CD4-positive, alpha-beta T cell (primary cell): ENCODE data around the gene ACVR1B. TPM values are rescaled to one million over a fixed set of nuclear protein-coding genes. Genes with fewer than 3 reads are reported as not detected.

ENCODE experiments used
- ATAC-seq: fragments of 200-7000 bp; cut with Tn5 transposase; one replicate; pipeline ENCODE4 v1.10.0; 2022; ENCODE audit warnings: mild to moderate bottlenecking; ENCODE audit not compliant: poor library complexity
- CTCF ChIA-PET: fragments of 350-600 bp; sonication (Branson Sonifier 250); formaldehyde crosslinking; loops from one replicate; lab custom pipeline; 2021; ENCODE audit warnings: antibody characterized with exemption, inconsistent platforms; lab: Charles Lee
- POLR2A ChIA-PET: fragments of 350-600 bp; sonication (Branson Sonifier 250); formaldehyde crosslinking; loops from one replicate; lab custom pipeline; 2021; ENCODE audit warnings: antibody characterized with exemption, inconsistent platforms; lab: Charles Lee
- DNase-seq, 14 experiments: peaks; one replicate each; pipeline ENCODE4 v3.0.0-alpha.2; 2013 to 2020; ENCODE audit warnings: mixed read lengths in 2 of 14
- H3K27ac ChIP-seq, 2 donors: one replicate each; pipeline versions ENCODE4 v1.5.1 to v1.7.0; 2013; ENCODE audit warnings: low read length in 2 of 2, low read depth in 1 of 2, mild to moderate bottlenecking in 1 of 2
- H3K27me3 ChIP-seq, 2 experiments: 1 replicate in 1 of 2; 2 replicates in 1 of 2; pipeline versions ENCODE4 v1.6.1 to v1.7.0; 2013; ENCODE audit warnings: low read length in 2 of 2, control low read depth in 1 of 2, mild to moderate bottlenecking in 1 of 2, moderate library complexity in 1 of 2; ENCODE audit not compliant: insufficient read depth in 2 of 2, control insufficient read depth in 1 of 2
- H3K36me3 ChIP-seq: one replicate; pipeline ENCODE4 v1.6.1; 2013; ENCODE audit warnings: low read length, control low read depth; ENCODE audit not compliant: insufficient read depth
- H3K4me1 ChIP-seq: one replicate; pipeline ENCODE4 v1.6.1; 2013; ENCODE audit warnings: low read length, control low read depth; ENCODE audit not compliant: insufficient read depth
- H3K4me3 ChIP-seq: one replicate; pipeline ENCODE4 v1.5.1; 2013; ENCODE audit warnings: mild to moderate bottlenecking, low read length, moderate library complexity
- H3K9me3 ChIP-seq, 2 experiments: 1 replicate in 1 of 2; 2 replicates in 1 of 2; pipeline versions ENCODE4 v1.6.1 to v1.7.0; 2013; ENCODE audit warnings: low read length in 2 of 2, mild to moderate bottlenecking in 2 of 2, control low read depth in 1 of 2, moderate library complexity in 1 of 2; ENCODE audit not compliant: control insufficient read depth in 1 of 2, insufficient read depth in 1 of 2
- H3K27ac Mint-ChIP-seq: one replicate; pipeline ENCODE4 v1.8.0; 2020; ENCODE audit warnings: mixed read lengths
- H3K27me3 Mint-ChIP-seq: one replicate; pipeline ENCODE4 v1.8.0; 2021; ENCODE audit warnings: mixed read lengths
- H3K36me3 Mint-ChIP-seq: one replicate; pipeline ENCODE4 v1.8.0; 2021; ENCODE audit warnings: low read depth, mixed read lengths
- H3K4me1 Mint-ChIP-seq: one replicate; pipeline ENCODE4 v1.8.0; 2021; ENCODE audit warnings: low read depth, mixed read lengths
- H3K4me3 Mint-ChIP-seq: one replicate; pipeline ENCODE4 v1.8.0; 2020; ENCODE audit warnings: mild to moderate bottlenecking, mixed read lengths
- H3K9me3 Mint-ChIP-seq: one replicate; pipeline ENCODE4 v1.8.0; 2020; ENCODE audit warnings: mixed read lengths
- CTCF ChIP-seq: fragments of 200-600 bp; IDR thresholded peaks from one replicate; pipeline ENCODE4 v1.8.0; 2022; ENCODE audit warnings: antibody characterized with exemption, mild to moderate bottlenecking
- intact Hi-C, 2 experiments: fragments of 100-400 bp; cut with DNase I in 1 of 2; cut with micrococcal nuclease in 1 of 2; formaldehyde crosslinking; loops; one replicate each; pipeline versions ENCODE4 v1.15.1 to v1.9.0; 2023 to 2025; cut with DNase I, micrococcal nuclease
- total RNA-seq, 174 experiments: library from RNA in 2 of 174; stranded (reverse) in 2 of 174; gene quantifications; one replicate each; pipeline ENCODE4 v1.2.3 and lab custom pipeline; 2021 to 2026

The ACVR1B gene
- total RNA-seq, 2 experiments from 2014 or later = 14.2 to 14.5 TPM

GRCh38 chr12:51905471-51906429 lies 45.7 kb upstream of the ACVR1B start:
- TF ChIP-seq CTCF = no peak
- no peaks in the 10 kb centered on the region for H3K4me1 Mint-ChIP-seq
- H3K4me3 Mint-ChIP-seq = no peak overlapping the region
- ChIA-PET POLR2A (no interaction called here), CTCF (interaction anchor here (1.7 kb wide), 1 partner anchor 17 kb away, joined by 5 read pairs; no protein-coding TSS in a partner anchor)
- H3K9me3 ChIP-seq = peaks cover 0 to 5% of the 10 kb centered on the region in 2 experiments
- H3K9me3 Mint-ChIP-seq = no peaks in the 10 kb centered on the region
- H3K27ac Mint-ChIP-seq = no peak overlapping the region
- H3K36me3 Mint-ChIP-seq = no peaks in the 10 kb centered on the region
- DNase-seq = no peak
- no peak for ATAC-seq
- peaks cover 16 to 34% of the 10 kb centered on the region in 2 experiments for H3K27me3 ChIP-seq
- no peak overlapping the region for H3K4me3 ChIP-seq
- peaks cover 33% of the 10 kb centered on the region for H3K27me3 Mint-ChIP-seq
- no peaks in the 10 kb centered on the region for H3K36me3 ChIP-seq
- intact Hi-C loops = no loop called here
- H3K4me1 ChIP-seq = no peaks in the 10 kb centered on the region
- no peak overlapping the region for H3K27ac ChIP-seq

- ChIA-PET POLR2A (no interaction called here), CTCF (no interaction called here)
- no peak overlapping the region for H3K4me3 ChIP-seq
- H3K27ac ChIP-seq = no peak overlapping the region
- H3K36me3 ChIP-seq = no peaks in the 10 kb centered on the region
- H3K27ac Mint-ChIP-seq = no peak overlapping the region
- no peak for TF ChIP-seq CTCF
- H3K4me3 Mint-ChIP-seq = no peak overlapping the region
- H3K27me3 Mint-ChIP-seq = peaks cover 38% of the 10 kb centered on the region
- no peaks in the 10 kb centered on the region for H3K4me1 ChIP-seq
- no peaks in the 10 kb centered on the region for H3K9me3 Mint-ChIP-seq
- peaks cover 0 to 5% of the 10 kb centered on the region in 2 experiments for H3K9me3 ChIP-seq
- ATAC-seq = no peak
- no peaks in the 10 kb centered on the region for H3K4me1 Mint-ChIP-seq
- DNase-seq = no peak
- intact Hi-C loops = no loop called here
- no peaks in the 10 kb centered on the region for H3K36me3 Mint-ChIP-seq
- peaks cover 17 to 34% of the 10 kb centered on the region in 2 experiments for H3K27me3 ChIP-seq
These were observed 44.9 kb upstream of the ACVR1B start for GRCh38 chr12:51906430-51907082.

GRCh38 chr12:51907083-51907855 lies 44.2 kb upstream of the ACVR1B start, which contains the start of gene ACVRL1:
ACVRL1 (plus strand) TSS chr12:51907504; CDS start chr12:51912475, 4,971 bp downstream.
- TF ChIP-seq CTCF = no peak
- Mint-ChIP-seq H3K4me1 (no peaks in the 10 kb centered on the region), H3K27ac (no peak within 1 kb of the TSS), H3K36me3 (no peaks in the 10 kb centered on the region), H3K4me3 (no peak within 1 kb of the TSS), H3K9me3 (no peaks in the 10 kb centered on the region), H3K27me3 (peaks cover 38% of the 10 kb centered on the region)
- H3K4me3 ChIP-seq = no peak within 1 kb of the TSS
- DNase-seq (no peak), ATAC-seq (no peak)
- H3K4me1 ChIP-seq = no peaks in the 10 kb centered on the region
- CTCF ChIA-PET = no interaction called here
- POLR2A ChIA-PET = interaction anchor here (0.7 kb wide), 1 partner anchor 13 kb away, joined by 3 read pairs; no protein-coding TSS in a partner anchor
- H3K27ac ChIP-seq = no peak within 1 kb of the TSS
- H3K9me3 ChIP-seq = no peaks in the 10 kb centered on the region
- H3K36me3 ChIP-seq = no peaks in the 10 kb centered on the region
- peaks cover 17 to 34% of the 10 kb centered on the region in 2 experiments for H3K27me3 ChIP-seq
- intact Hi-C loops = no loop called here
